Heart left ventricle (tissue), 13 donors: ENCODE results near the gene SSBP4.

Experiments used
- POLR2A ChIP-seq, 2 donors: fragments of 450-650 bp; IDR thresholded peaks; one replicate each; pipeline ENCODE4 v1.6.1; 2017; ENCODE audit warnings: antibody characterized with exemption in 2 of 2, mild to moderate bottlenecking in 2 of 2, moderate library complexity in 2 of 2
- TF ChIP-seq, protein P1 (sequence below), 12 donors: fragments of 200-600 bp; sonication (generic) in 4 of 12; IDR thresholded peaks; one replicate each; pipeline versions ENCODE4 v1.5.0 to v1.8.0; 2018 to 2022; ENCODE audit warnings: antibody characterized with exemption in 12 of 12, mild to moderate bottlenecking in 5 of 12
- donor health status: ischemic (EF 13 %, LVEDD 7.1; RV severe dilation, severe dysfunction).
- donor health status: DM: no; HTN: yes; CAD: no.
- donor health status: DM: no; HTN: no; CAD: no.
- donor health status: ischemic (EF 25% LVEDD 6.9; RV normal size, moderate dysfunction).
- donor health status: ischemic (EF 25% LVEDD 5.7; RV mildly dilated, moderate dysfunction).
- donor health status: ischemic (EF 35%, LVEDD 5.7; RV mildly dilated, moderate dysfunction).
- donor health status: nonischemic (EF 11% LVEDD 7.7; RV severe dilation, severe dysfunction).
- donor health status: DM: yes; HTN: yes; CAD: no.
- donor health status: PGD.
- donor health status: ischemic (EF 29% LVEDD 5.4; RV normal size, mild dysfunction).
- donor health status: nonischemic (EF 23%, LVEDD 6.1; RV moderate dilation, normal function).

DNA sequence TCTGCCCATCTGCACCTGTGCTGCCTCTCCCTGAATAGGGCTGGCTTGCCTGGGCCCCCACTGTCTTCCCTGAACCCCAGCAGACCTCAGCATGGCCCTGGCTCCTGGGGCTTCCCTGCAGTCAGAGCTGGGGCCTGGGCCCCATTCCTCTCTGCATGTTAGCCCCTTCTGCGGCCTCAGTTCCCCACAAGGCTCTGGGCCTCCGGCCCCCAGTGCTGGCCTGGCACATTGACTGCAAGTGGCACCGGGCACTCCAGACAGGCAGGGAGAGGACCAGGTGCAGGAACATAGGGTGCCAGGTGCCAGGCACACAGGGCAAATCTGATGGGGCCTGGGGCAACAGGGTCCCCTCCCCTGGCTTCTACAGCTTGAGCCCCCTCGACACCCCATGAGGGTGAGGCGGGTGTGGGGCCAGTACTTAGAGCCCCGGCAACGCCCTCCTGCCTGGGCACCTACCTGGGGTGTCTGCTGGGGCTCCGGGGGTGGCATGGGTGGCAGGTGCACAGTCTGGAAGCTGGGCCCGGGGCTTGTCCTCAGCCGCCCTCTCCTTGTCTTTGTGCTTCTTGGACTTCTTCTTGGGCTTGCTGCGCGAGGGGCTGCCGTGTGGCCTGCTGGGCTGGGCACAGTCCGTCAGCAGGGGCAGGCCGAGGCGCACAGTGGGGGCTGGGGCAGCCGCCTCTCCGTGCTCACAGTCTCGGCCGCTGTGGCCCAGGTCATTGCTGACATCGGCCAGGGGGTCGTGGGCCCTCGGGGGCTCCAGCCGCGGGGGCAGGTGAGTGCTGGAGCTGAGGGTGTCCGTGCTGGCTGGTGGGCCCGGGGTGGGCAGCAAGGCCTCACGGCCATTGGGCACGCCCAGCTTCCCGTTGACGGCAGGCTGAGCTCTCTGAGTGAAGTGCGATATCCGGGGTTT is 31.1 kb downstream of the SSBP4 start:
- TF ChIP-seq, protein P1, sequence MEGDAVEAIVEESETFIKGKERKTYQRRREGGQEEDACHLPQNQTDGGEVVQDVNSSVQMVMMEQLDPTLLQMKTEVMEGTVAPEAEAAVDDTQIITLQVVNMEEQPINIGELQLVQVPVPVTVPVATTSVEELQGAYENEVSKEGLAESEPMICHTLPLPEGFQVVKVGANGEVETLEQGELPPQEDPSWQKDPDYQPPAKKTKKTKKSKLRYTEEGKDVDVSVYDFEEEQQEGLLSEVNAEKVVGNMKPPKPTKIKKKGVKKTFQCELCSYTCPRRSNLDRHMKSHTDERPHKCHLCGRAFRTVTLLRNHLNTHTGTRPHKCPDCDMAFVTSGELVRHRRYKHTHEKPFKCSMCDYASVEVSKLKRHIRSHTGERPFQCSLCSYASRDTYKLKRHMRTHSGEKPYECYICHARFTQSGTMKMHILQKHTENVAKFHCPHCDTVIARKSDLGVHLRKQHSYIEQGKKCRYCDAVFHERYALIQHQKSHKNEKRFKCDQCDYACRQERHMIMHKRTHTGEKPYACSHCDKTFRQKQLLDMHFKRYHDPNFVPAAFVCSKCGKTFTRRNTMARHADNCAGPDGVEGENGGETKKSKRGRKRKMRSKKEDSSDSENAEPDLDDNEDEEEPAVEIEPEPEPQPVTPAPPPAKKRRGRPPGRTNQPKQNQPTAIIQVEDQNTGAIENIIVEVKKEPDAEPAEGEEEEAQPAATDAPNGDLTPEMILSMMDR (IDR thresholded peaks at IDR 0.05) = no peak
- no peak for TF ChIP-seq POLR2A (IDR thresholded peaks at IDR 0.05)
